Muscle of back (tissue), 11 donors: ENCODE data around the gene FREM2. TPM values are rescaled to one million over a fixed set of nuclear protein-coding genes. Genes with fewer than 3 reads are reported as not detected.

ENCODE experiments used
- DNase-seq, 3 donors: peaks; one replicate each; pipeline versions ENCODE4 v3.0.0 to v3.0.0-alpha.2; 2013
- polyA plus RNA-seq, 10 donors: library from polyadenylated mRNA; unstranded; fragments of 120-200 nt; gene quantifications; one replicate each; pipeline ENCODE4 v1.2.1, GENCODE V29; 2013; ENCODE audit not compliant: insufficient read length in 10 of 10

The FREM2 gene
- polyA plus RNA-seq, 10 donors, result 6.2 to 13.4 (median 9.7) TPM

DNA sequence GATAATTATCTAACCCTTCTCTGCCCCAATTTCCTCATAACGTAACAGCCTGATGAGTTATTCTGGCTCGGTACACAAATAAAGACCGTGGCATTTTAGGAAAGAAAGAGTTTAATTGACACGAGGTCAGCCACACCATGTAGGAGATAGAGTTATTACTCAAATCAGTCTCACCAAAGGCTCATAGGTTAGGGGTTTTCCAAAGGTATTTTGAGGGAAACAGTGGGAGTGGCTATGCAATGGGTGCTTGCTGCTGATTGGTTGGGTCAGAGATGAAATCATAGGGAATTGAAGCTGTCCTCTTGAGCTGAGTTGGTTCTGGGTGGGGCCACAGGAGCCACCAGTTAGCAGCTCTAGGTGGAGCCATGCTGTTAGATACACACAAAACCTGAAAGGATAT, 137.5 kb downstream of the FREM2 start:
- no peak for DNase-seq

DNA sequence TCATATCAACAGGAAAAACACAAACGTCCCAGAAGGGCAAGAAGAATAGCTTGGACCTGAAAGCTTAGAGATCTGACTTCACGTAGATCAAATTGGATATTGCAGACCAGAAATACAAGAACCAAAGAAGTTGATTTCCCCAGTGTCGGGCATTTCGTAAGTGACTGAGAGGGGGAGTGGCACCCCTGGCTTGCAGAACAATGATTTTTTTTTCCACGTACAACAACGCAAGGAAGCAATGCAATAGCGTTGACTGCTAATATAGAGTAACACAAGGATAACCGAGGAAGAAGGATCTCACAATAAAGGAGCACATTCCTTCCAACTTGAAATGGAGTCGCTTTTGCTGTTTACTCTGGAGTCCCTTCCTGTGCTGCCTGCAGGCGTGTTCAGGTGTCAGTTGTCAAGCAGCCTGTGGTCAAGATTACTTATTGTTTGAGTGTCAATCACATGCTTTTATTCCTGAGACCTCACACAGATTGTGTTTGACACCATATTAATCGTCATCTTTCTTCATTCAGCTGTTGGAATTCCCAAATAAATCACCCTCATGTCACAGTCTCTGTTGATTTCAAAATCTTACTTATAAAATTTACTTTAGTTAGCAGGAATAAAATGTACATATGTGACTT, 139.4 kb downstream of the FREM2 start:
- no peak for DNase-seq

GRCh38 chr13:38830442-38831045, 143.7 kb downstream of the FREM2 start:
- peak; percentile 21 to 47 (median 29) for DNase-seq

- no peak for DNase-seq
Measured at GRCh38 chr13:38844581-38844980, 157.7 kb downstream of the FREM2 start.

GRCh38 chr13:38848360-38848759, 161.5 kb downstream of the FREM2 start:
- no peak for DNase-seq

DNA sequence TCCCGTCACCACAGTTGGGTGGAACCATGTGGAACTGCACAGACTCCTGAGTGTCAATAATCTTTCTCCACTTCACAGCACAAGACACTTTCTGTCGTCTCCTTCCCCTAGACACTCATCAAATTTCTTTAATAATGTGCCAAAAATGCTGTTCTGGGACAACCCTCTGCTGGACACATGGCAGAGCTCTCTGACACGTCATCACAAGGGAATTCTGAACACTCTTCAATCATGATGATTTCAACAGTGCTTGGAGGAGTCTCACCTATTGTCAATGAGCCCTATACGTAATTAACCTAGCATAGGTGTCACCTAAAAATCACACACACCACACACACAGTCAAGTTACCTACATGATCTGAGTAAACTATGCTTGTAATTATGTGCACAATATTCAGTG, 162.4 kb downstream of the FREM2 start:
- no peak for DNase-seq

DNA sequence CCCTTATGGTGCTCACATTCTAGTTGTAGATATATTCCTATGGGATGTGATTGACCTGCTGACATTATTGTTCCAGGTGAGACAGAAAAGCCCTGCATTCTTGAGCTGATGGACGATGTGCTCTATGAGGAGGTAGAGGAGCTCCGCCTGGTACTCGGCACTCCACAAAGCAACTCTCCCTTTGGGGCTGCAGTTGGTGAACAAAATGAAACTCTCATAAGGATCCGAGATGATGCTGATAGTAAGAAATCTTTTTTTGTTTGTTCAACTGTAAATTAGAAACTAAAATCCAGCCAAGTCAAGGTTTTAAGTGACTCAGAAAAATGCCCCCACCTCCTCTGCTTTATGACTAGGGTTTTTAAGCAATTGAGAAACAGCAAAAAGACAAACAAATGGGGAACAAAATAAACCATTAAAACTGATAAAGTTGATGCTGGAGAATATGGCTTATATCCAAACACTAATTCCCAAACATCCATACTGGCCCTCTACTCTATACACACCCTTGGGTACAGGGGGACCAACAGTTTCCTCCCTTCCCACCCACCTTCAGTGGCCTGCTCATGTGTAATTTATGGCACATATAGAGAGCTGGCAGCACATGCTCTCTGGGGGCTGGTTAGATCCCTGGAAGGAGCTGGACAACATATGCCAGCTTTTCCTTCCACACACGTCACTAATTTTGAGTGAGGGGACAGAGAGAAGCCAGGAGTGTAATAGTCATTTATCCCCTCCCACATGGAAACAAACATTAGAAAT, 164.2 kb downstream of the FREM2 start:
- DNase-seq, result no peak

- DNase-seq, result no peak
Measured at GRCh38 chr13:38854226-38854625, 167.3 kb downstream of the FREM2 start.

- no peak for DNase-seq
Measured at GRCh38 chr13:38856065-38856464, 169.2 kb downstream of the FREM2 start.

DNA sequence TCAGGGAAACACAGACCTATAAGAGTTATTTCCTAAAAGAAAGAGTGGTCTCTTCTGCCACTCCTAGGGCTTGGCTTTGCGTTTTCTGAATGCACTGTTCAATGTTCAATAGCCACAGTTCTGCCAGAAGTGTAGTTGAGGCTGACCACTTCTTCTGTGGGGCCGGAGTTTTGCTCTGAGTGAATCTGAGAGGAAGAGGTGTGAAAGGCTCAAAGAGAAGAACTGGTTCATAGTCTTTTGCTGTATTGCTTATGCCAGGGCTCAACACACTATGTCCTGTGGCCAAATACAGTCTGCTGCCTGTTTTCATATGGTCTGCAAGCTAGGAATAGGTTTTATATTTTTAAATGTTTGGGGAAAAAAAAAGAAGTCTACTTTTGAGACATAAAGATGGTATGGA, 175.6 kb downstream of the FREM2 start:
- DNase-seq, result no peak

DNA sequence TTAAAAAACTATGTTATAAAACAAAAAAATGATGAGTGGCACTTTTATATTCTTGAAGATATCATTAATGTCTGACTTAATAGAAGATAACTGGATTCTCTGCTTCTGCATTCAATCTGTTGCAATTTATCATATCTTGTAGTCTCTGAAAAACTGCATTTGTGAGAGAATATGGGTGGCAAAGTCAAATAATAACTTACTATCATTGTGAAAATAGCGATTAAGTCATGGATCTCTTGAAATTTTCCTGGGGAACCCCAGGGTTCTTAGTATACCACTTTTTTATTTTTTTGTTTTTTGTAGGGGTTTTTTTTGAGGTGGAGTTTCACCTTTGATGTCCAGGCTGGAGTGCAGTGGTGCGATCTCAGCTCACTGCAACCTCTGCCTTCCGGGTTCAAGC, 176.7 kb downstream of the FREM2 start:
- DNase-seq, result no peak

DNA sequence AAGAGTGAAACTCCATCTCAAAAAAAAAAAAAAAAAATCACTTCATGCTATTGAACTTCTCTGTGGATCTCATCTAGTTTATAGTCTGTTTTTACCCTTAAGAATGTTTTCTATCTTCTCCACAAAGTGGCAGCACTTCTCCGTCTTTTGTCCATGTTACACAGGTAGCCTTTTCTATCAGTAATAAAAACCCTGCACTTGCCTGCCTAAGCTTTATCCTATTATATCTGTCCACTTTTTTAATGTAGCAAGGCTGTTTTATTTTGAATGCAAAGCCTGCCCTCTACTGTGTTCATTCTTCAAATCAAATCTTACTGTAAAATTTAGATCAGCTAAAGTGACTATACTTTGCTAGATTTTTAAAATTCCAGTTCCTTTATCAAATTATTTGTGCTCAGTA, 179.8 kb downstream of the FREM2 start:
- DNase-seq, result peak in 2 of 3 donors; percentile 1 to 4

GRCh38 chr13:38868399-38868798, 181.5 kb downstream of the FREM2 start:
- DNase-seq, result no peak

DNA sequence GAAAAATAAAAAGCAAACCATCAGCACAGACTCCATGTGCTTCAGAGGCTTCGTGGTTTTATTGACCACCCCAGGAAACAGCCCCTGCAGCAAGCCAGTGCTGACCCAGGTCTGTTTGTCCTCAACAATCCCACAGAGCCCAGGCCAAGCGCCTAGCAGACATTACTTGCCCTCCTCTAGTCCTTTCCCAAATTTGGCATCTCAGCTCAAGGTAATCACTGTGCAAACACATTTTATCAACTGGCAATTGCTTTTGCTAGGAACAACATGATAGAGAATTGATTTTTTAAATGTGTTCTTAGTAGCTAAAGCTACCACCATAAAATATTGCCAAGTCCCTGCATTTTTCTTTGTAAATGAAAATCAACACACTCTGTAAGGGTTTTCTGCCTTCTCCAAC, 182.0 kb downstream of the FREM2 start:
- no peak for DNase-seq

GRCh38 chr13:38871275-38871674, 184.4 kb downstream of the FREM2 start:
- DNase-seq, result no peak

DNA sequence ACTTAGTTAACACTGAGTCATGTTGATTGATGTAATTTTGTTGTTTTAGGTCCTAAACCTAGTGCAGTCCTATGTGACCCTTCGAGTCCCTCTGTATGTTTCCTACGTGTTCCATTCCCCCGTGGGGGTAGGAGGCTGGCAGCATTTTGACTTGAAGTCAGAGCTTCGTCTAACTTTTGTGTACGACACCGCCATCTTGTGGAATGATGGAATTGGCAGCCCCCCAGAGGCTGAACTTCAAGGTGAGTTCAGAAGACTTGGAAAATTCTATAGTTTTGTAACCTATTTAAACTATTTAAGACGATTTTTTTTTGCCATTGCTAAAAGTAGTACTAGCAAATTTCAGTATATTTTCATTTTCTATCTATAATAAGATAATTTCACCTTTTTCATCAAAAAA, 185.8 kb downstream of the FREM2 start:
- DNase-seq, result peak; percentile 7 to 32 (median 18)

DNA sequence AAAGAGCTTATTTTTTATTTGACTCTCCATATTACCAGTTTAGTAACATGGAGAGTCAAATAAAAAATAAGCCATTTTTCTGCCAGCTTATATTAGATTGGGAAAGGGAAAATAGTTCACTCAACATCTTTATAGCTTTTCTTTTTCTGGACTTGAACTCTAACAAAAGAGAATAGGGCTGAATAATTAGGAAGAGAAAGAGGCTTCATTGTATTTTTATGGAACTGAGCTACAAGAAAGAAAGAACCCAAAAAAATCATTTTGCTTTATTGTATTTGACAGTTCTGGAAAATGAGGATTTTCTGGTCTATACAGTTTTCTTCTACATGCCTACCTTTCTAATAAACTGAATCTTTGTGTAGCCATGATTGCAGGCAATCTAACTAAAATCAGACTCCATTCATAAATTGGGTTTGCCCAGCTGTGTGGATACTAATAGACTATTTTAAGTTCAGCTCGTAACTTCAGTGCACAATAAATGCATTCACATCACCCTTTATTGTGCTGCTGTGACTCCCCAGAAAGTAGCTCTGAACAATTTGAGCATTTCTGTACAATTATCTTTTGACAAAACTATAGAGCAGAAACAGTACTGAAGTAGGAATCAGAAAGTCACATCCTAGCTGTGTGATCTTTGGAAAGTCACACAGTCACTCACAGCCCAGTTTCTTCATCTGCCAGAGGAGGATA, 188.5 kb downstream of the FREM2 start:
- DNase-seq, result no peak

DNA sequence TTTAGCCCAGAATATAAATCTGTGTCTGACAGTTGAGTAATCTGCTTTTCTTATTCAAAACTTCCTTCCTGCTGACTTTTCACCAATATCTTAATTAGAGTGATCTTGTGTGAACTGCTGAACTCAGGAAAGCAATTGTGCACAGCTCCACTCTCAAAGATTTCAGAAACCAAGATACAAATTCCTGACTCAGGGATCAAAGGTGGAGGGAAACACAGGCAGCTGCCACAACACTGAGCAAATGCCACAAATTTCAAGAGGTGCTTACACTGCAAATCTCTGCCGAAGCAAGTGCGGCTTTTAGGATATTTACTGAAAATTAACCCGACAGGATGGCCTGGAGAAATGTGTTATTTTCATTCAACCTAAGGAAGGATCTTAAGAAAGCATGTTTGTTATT, 192.4 kb downstream of the FREM2 start:
- no peak for DNase-seq

DNA sequence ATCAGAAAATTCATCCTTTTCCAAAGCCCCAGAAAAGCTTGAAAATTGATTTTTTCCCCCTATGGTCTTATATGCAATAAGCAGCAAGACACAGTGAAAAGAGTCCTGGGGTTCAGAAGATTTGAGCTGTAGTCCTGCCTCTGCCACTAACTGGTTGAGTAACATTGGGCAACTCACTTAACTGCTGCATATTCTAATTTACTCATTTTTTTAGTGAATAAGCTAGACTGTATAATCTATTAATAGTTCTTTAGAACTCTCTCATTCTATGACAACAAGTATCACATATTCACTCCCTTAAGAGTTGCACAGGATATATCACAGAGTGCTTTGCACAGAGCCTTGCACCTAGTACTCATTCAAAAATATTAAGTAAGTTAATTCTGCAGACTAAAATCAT, 192.9 kb downstream of the FREM2 start:
- no peak for DNase-seq

- DNase-seq, result no peak
Measured at GRCh38 chr13:38880397-38880796, 193.5 kb downstream of the FREM2 start.

GRCh38 chr13:38883783-38884182, 196.9 kb downstream of the FREM2 start:
- no peak for DNase-seq

- DNase-seq, result no peak
Measured at GRCh38 chr13:38888309-38888708, 201.4 kb downstream of the FREM2 start.

DNA sequence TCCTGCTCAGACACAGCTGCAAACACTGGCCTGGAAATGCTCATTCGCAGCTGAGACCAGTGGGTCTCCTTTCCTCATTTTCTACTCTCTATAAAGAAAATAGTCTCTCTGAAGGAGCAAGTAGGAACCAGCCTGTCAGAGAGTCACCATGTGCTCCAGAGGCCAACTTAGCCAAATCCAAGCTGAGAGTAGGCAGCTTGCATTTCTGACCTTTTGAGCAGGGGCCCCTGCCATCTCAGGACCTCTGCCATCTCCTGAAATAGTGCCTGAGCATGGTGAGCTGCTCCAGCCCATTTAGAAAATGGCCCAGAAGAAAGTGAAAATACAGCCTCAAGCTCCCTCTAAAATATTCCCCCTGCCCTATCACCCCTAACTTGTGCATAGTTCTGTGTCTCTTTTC, 208.2 kb downstream of the FREM2 start:
- DNase-seq, result no peak
